Neural progenitor cell (in vitro differentiated cells): Measurements from ENCODE around the gene ADCY1. TPM values are rescaled to one million over a fixed set of nuclear protein-coding genes. Genes with fewer than 3 reads are reported as not detected.

ENCODE experiments used
- DNase-seq: peaks from one replicate; pipeline ENCODE4 v3.0.0-alpha.2; 2016; ENCODE audit warnings: low spot score
- H2AFZ ChIP-seq: fragments of 200-600 bp; sonication (generic); replicated peaks from 2 replicates; pipeline ENCODE4 v1.6.1; 2016; ENCODE audit warnings: antibody characterized with exemption
- H3F3A ChIP-seq: fragments of 200-600 bp; sonication (generic); 2 replicates; pipeline ENCODE4 v1.6.1; 2016; ENCODE audit warnings: antibody characterized with exemption, low read depth
- H3K27ac ChIP-seq: fragments of 200-600 bp; sonication (generic); 2 replicates; pipeline ENCODE4 v1.5.1; 2016; ENCODE audit warnings: mild to moderate bottlenecking
- H3K27me3 ChIP-seq: fragments of 200-600 bp; sonication (generic); 2 replicates; pipeline ENCODE4 v1.6.1; 2016; ENCODE audit warnings: mild to moderate bottlenecking, moderate library complexity
- H3K36me3 ChIP-seq: fragments of 200-600 bp; sonication (generic); 2 replicates; pipeline ENCODE4 v1.5.1; 2016
- H3K4me1 ChIP-seq: fragments of 200-600 bp; sonication (generic); 2 replicates; pipeline ENCODE4 v1.6.1; 2016; ENCODE audit warnings: mixed run types
- H3K4me2 ChIP-seq: fragments of 200-600 bp; sonication (generic); 2 replicates; pipeline ENCODE4 v1.6.1; 2016
- H3K4me3 ChIP-seq: fragments of 200-600 bp; sonication (generic); 2 replicates; pipeline ENCODE4 v1.5.1; 2016
- H3K79me2 ChIP-seq: fragments of 200-600 bp; sonication (generic); 2 replicates; pipeline ENCODE4 v1.6.1; 2016; ENCODE audit warnings: low read depth
- H3K9ac ChIP-seq: fragments of 200-600 bp; sonication (generic); 2 replicates; pipeline ENCODE4 v1.6.1; 2016
- H3K9me3 ChIP-seq: fragments of 200-600 bp; sonication (generic); 2 replicates; pipeline ENCODE4 v1.5.1; 2016; ENCODE audit warnings: low read depth
- H4K20me1 ChIP-seq: fragments of 200-600 bp; sonication (generic); 2 replicates; pipeline ENCODE4 v1.6.1; 2016; ENCODE audit warnings: low read depth
- H3K27ac Mint-ChIP-seq: 3 replicates; pipeline ENCODE4 v1.8.0; 2021; ENCODE audit warnings: mixed read lengths
- H3K27me3 Mint-ChIP-seq: 2 replicates; pipeline ENCODE4 v1.8.0; 2022; ENCODE audit warnings: low read depth, mild to moderate bottlenecking, inconsistent platforms, moderate library complexity, mixed read lengths; ENCODE audit not compliant: insufficient read depth
- H3K36me3 Mint-ChIP-seq: 3 replicates; pipeline ENCODE4 v1.8.0; 2021; ENCODE audit warnings: mixed read lengths
- H3K4me1 Mint-ChIP-seq: 3 replicates; pipeline ENCODE4 v1.8.0; 2021; ENCODE audit warnings: mixed read lengths
- H3K4me3 Mint-ChIP-seq: 3 replicates; pipeline ENCODE4 v1.8.0; 2021; ENCODE audit warnings: mild to moderate bottlenecking, moderate library complexity, mixed read lengths
- H3K9me3 Mint-ChIP-seq: 3 replicates; pipeline ENCODE4 v1.8.0; 2020; ENCODE audit warnings: mixed read lengths
- CTCF ChIP-seq: fragments of 200-600 bp; sonication (generic); IDR thresholded peaks from 2 replicates; pipeline ENCODE4 v1.5.1; 2017; ENCODE audit warnings: antibody characterized with exemption, mild to moderate bottlenecking
- EZH2 ChIP-seq: fragments of 200-600 bp; sonication (generic); IDR thresholded peaks from 2 replicates; pipeline ENCODE4 v1.6.1; 2017; ENCODE audit warnings: antibody characterized with exemption, mild to moderate bottlenecking, moderate library complexity
- EZH2phosphoT487 ChIP-seq: fragments of 200-600 bp; sonication (generic); IDR thresholded peaks from 2 replicates; pipeline ENCODE4 v1.6.1; 2017; ENCODE audit warnings: antibody characterized with exemption
- total RNA-seq: library from RNA; depleted of rRNA; stranded (reverse); fragments of >200 nt; gene quantifications from 2 replicates; pipeline ENCODE4 v1.2.3, GENCODE V29; 2015; ENCODE audit warnings: low replicate concordance

Gene ADCY1
- total RNA-seq, 1 donor from 2014 or later = 7.4 TPM

- no peak for DNase-seq
- peaks cover 4% of the 10 kb centered on the region for H3F3A ChIP-seq
- H3K9me3 Mint-ChIP-seq = peaks cover 28% of the 10 kb centered on the region
- peaks cover 8% of the 10 kb centered on the region for H3K36me3 Mint-ChIP-seq
- H3K27me3 ChIP-seq = no peaks in the 10 kb centered on the region
- H3K4me3 ChIP-seq = no peak overlapping the region
- H3K4me2 ChIP-seq = no peak overlapping the region
- H3K4me1 Mint-ChIP-seq = peaks cover 4% of the 10 kb centered on the region
- no peaks in the 10 kb centered on the region for H3K36me3 ChIP-seq
- no peak overlapping the region for H3K9ac ChIP-seq
- H3K4me1 ChIP-seq = no peaks in the 10 kb centered on the region
- peaks cover 4% of the 10 kb centered on the region for H3K27me3 Mint-ChIP-seq
- H3K79me2 ChIP-seq = no peaks in the 10 kb centered on the region
- H3K27ac Mint-ChIP-seq = no peak overlapping the region
- H3K4me3 Mint-ChIP-seq = no peak overlapping the region
- no peaks in the 10 kb centered on the region for H3K9me3 ChIP-seq
- H2AFZ ChIP-seq = no peak overlapping the region
- no peaks in the 10 kb centered on the region for H4K20me1 ChIP-seq
- no peak overlapping the region for H3K27ac ChIP-seq
- TF ChIP-seq EZH2 = no peak
- no peak for TF ChIP-seq EZH2phosphoT487
- TF ChIP-seq CTCF = no peak
Observed at GRCh38 chr7:45606931-45607330, 32.8 kb downstream of the ADCY1 start.

GRCh38 chr7:45609180-45609579, 35.0 kb downstream of the ADCY1 start:
- H3K9me3 Mint-ChIP-seq = peaks cover 36% of the 10 kb centered on the region
- Histone ChIP-seq H4K20me1 (no peaks in the 10 kb centered on the region), H3K27ac (no peak overlapping the region), H3K4me1 (no peaks in the 10 kb centered on the region), H2AFZ (no peak overlapping the region), H3F3A (peaks cover 4% of the 10 kb centered on the region), H3K4me3 (no peak overlapping the region), H3K9ac (no peak overlapping the region), H3K36me3 (no peaks in the 10 kb centered on the region), H3K4me2 (no peak overlapping the region), H3K79me2 (no peaks in the 10 kb centered on the region), H3K9me3 (no peaks in the 10 kb centered on the region), H3K27me3 (no peaks in the 10 kb centered on the region)
- no peak overlapping the region for H3K27ac Mint-ChIP-seq
- H3K4me1 Mint-ChIP-seq = peaks cover 4% of the 10 kb centered on the region
- TF ChIP-seq EZH2 (no peak), EZH2phosphoT487 (no peak)
- peaks cover 4% of the 10 kb centered on the region for H3K27me3 Mint-ChIP-seq
- H3K36me3 Mint-ChIP-seq = peaks cover 18% of the 10 kb centered on the region
- no peak overlapping the region for H3K4me3 Mint-ChIP-seq
- no peak for DNase-seq

- Histone ChIP-seq H3F3A (peaks cover 4% of the 10 kb centered on the region), H3K9me3 (no peaks in the 10 kb centered on the region), H3K4me3 (no peak overlapping the region), H4K20me1 (no peaks in the 10 kb centered on the region), H3K36me3 (no peaks in the 10 kb centered on the region), H3K27me3 (no peaks in the 10 kb centered on the region), H3K27ac (no peak overlapping the region), H3K4me2 (no peak overlapping the region), H2AFZ (no peak overlapping the region), H3K9ac (no peak overlapping the region), H3K79me2 (no peaks in the 10 kb centered on the region), H3K4me1 (no peaks in the 10 kb centered on the region)
- no peak for TF ChIP-seq CTCF
- no peak for TF ChIP-seq EZH2
- no peak for TF ChIP-seq EZH2phosphoT487
- no peak for DNase-seq
- H3K27me3 Mint-ChIP-seq = peaks cover 4% of the 10 kb centered on the region
- H3K36me3 Mint-ChIP-seq = peaks cover 21% of the 10 kb centered on the region
- peak overlapping the region; percentile 78 for H3K27ac Mint-ChIP-seq
- peaks cover 4% of the 10 kb centered on the region for H3K4me1 Mint-ChIP-seq
- H3K9me3 Mint-ChIP-seq = peaks cover 40% of the 10 kb centered on the region
- H3K4me3 Mint-ChIP-seq = no peak overlapping the region
Observed at GRCh38 chr7:45610019-45610418, 35.9 kb downstream of the ADCY1 start.

GRCh38 chr7:45610660-45611299, 36.6 kb downstream of the ADCY1 start:
- no peaks in the 10 kb centered on the region for H4K20me1 ChIP-seq
- no peak overlapping the region for H3K4me2 ChIP-seq
- H2AFZ ChIP-seq = no peak overlapping the region
- H3K27ac Mint-ChIP-seq = no peak overlapping the region
- DNase-seq = no peak
- H3K4me3 ChIP-seq = no peak overlapping the region
- no peaks in the 10 kb centered on the region for H3K27me3 ChIP-seq
- peaks cover 4% of the 10 kb centered on the region for H3K27me3 Mint-ChIP-seq
- peaks cover 39% of the 10 kb centered on the region for H3K9me3 Mint-ChIP-seq
- peaks cover 20% of the 10 kb centered on the region for H3K36me3 Mint-ChIP-seq
- no peak overlapping the region for H3K4me3 Mint-ChIP-seq
- peaks cover 4% of the 10 kb centered on the region for H3F3A ChIP-seq
- no peak overlapping the region for H3K9ac ChIP-seq
- peaks cover 4% of the 10 kb centered on the region for H3K4me1 Mint-ChIP-seq
- TF ChIP-seq CTCF = no peak
- TF ChIP-seq EZH2 = no peak
- TF ChIP-seq EZH2phosphoT487 = no peak
- H3K4me1 ChIP-seq = no peaks in the 10 kb centered on the region
- H3K9me3 ChIP-seq = peaks cover 2% of the 10 kb centered on the region
- no peak overlapping the region for H3K27ac ChIP-seq
- no peaks in the 10 kb centered on the region for H3K36me3 ChIP-seq
- no peaks in the 10 kb centered on the region for H3K79me2 ChIP-seq
